NCI-H748 treated with DMSO at 0.1 percent for 48 hours (cell line): ENCODE results near the gene CHD6.

Experiments
- DNase-seq: peaks from one replicate; lab custom pipeline; 2025; lab: John Stamatoyannopoulos, UW

Gene CHD6

DNA sequence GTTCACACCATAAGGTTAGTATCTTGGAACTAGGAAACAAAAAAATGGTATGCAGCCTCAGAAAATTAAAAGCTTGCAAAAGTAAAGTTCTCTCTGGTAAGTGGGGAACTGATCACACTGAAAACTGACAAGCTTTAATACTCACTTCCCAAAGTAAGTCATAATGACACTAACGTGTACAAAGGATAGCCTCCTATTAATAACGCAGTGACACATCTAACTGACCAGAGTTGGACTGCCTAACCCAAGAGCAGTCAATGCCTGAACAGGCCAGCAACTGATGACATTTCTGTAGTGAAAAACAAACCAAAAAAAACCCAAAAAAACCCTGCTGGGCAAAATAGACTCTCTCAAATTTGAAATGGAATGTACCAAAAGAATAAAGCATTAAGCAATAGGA, 30.7 kb downstream of the CHD6 start:
- no peak for DNase-seq

DNA sequence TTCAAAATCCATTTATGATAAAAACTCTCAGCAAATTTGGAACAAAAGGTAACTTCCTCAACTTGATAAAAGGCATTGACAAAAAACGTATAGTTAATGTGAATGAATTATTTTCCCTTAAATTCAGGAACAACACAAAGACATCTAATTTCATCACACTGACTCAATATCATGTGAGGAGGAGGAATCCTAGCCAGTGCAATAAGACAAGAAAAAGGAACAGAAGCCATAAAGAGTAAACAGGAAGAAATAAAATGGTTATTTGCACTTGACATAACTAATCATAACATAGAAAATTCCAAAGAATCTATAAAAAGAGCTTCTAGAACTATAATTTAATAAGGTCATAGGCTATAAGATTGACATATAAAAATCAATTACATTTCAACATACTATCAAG, 31.4 kb downstream of the CHD6 start:
- DNase-seq, result no peak

DNA sequence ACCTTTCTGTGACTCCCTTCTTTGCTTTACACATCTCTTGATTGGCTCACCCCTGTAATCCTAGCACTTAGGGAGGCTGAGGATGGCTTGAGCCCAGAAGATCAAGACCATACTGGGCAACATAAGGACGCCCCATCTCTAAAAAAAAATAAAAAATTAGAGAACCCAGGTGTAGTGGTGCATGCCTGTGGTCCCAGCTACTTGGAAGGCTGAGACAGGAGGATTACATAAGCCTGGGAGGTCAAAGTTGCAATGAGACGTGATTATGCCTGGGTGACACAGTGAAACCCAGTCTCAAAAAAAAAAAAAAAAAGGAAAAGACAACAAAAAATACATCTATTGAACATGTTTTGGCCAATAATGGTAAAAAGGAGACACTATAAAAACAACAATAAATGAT, 37.8 kb downstream of the CHD6 start:
- DNase-seq, result no peak

DNA sequence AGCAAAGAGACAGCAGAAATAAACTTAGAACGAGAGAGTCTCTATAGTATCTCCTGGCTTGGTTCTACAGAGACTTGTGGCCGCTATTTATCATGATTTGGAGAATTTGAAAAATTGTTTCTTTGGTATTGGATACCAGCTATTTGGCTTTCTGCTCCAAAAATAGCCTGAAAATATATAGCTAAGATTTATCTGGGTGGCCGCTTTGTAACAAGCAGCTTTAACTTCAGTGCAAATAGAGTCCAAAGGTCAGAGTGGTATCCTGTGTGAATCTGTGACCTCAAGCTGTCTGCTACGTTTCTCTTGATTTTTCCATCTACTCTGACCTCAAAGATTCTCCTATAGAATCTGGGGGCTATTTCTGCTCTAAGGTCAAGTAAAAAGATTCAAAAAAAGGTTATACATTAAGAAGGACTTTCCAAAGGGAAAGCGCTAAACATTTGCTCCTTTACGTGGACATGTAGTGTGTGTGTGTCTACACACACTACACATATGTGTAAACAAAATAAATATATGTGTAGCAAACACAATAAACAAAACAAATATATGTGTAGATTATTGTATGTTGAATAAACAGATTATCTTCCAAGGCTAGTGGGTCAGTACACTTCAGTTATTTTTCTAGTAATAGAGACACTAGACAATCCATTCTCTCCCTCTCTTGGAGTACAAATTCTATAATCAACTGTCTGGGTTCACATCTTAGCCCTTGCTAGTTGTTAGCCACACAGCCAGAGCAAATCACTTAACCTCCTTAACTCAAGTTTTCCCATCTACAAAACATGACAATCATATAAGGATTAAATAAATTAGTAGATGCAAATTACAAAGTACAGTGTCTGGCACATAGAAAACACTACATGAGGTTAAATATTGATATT, 40.8 kb downstream of the CHD6 start:
- DNase-seq, result no peak

DNA sequence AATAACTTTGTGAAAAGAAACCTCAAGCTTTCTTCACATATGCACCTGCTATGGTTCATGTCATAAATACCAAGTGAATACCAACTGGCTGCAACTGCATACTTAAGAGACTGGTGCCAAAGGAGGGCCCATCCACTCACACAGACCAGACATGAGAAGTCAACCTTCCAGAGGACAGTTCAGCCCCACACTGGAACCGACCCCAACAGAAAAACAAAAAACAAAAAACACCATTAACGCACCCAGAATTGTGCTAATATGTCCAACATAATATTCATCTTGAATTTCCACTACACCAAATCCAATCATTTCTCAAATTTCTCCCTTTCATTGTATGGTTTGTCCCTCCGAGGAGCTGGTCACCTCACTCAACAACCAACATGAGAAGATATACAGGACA, 42.8 kb downstream of the CHD6 start:
- no peak for DNase-seq

DNA sequence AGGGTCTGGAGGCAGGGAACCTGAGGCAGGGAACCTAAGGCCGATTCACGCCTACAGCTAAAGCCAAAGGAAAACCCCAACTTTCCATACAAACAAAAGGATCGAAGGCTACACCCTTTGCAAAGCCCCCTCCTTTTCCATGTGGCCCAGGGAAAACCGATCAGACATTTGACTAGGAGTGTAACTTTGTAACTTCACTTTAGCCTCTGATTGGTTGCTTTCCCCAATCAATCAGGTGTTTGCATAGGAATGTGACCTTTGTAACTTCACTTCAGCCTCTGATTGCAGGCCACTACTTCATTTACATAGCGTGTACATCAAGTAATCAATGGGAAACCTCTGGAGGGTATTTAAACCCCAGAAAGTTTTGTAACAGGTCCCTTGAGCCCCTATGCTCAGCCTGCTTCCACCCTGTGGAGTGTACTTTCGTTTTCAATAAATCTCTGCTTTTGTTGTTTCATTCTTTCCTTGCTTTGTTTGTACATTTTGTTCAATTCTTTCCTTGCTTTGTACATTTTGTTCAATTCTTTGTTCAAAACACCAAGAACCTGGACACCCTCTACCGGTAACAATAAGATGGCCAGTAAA, 43.3 kb downstream of the CHD6 start:
- DNase-seq, result no peak

DNA sequence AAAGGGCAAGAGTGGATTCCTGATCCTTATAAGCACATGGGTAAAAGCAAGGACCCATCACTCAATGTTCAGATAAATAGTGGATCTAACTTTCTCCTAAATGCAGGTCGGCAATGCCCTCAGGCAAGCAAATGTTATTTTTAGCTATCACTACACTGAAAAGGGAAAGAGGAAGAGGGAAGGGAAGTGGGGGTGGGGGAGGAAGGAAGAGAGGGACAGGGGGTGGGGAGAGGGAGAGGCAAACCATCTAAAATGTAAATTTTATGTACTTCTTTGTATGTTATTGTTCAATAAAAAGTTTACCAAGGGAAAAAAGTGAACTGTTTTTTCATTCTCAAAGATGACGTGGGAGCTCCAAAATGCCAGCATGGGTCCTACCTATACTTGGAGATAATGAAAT, 44.2 kb downstream of the CHD6 start:
- no peak for DNase-seq

DNA sequence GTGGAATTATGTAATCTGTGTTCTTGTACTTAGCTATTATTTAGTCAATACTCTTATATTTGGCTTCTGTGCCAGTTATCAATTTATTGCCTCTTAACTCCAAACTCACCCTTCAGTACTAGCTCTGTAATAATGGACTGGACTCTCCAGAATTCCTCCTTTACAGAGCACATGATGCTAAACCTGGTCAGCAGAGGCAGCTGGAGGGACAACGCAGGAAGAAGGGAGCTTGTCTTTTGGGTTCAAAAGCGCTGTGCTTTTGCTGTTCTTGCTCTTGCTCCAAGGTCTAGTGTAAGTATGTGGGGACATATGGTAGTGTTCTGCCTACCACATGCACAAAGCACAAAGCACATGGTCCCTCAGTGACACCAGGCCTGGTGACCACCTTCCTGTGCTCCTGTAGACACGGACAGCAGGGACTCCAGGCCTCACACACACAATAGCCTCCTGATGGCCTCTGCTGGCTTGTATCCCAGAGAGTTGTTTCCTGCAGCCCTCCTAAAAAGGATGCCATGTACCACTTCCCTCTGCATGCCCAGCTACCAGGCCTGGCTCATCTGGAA, 46.1 kb downstream of the CHD6 start:
- no peak for DNase-seq

DNA sequence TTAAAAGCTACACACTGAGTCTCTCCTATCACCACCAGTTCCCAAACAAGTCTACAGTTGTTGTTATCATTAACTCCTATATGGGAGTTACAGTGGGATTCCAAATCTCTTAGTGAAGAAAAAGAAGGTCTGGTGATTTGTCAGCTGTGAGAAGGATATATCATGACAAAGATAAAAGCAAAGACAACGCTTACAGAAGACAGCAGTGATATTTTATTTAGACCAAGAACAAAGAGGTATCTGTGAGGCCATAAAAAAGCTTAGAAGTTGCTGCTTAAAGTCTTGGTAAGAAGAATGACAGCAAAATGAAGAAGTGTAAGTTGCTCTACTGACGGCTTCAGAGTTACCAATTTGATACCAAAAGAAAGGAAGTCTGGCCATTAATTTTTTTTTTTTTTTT, 47.2 kb downstream of the CHD6 start:
- no peak for DNase-seq

DNA sequence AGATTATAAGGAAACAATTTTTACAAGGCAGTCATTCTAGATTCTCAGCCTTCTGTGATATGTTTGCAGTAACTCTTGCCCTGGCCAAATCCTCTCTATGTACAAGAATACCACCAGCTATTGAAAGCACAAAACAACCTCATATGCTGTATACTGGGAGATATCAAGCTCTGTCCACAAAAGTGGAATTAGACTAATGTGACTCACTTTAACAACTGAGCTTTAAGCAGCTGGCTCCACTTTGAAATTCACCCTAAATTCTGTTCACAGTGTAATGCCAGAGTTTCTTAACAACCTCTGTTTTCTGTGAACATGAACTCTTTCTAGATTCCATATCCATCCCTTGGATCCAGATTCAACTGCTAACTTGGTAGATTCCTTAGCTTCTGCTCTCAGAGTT, 47.6 kb downstream of the CHD6 start:
- no peak for DNase-seq

DNA sequence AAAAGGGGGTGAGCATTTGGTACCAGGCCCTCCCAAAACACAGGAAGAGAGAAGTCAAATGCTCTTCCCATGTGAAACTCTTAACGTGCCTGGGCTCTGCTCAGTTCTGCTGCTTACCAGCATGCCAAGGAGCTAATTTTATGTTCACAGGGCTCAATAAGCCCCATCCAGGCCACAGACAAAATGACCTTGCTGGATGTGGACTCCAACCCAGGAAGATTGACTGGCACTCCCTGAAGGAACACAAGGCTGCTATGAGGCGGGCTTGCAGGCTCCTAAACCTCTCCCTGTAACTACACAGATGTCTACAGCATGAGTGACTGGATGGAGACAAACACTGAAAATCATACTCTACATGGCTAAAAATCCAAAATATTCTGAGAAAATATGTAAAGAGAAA, 50.6 kb downstream of the CHD6 start:
- DNase-seq, result no peak

DNA sequence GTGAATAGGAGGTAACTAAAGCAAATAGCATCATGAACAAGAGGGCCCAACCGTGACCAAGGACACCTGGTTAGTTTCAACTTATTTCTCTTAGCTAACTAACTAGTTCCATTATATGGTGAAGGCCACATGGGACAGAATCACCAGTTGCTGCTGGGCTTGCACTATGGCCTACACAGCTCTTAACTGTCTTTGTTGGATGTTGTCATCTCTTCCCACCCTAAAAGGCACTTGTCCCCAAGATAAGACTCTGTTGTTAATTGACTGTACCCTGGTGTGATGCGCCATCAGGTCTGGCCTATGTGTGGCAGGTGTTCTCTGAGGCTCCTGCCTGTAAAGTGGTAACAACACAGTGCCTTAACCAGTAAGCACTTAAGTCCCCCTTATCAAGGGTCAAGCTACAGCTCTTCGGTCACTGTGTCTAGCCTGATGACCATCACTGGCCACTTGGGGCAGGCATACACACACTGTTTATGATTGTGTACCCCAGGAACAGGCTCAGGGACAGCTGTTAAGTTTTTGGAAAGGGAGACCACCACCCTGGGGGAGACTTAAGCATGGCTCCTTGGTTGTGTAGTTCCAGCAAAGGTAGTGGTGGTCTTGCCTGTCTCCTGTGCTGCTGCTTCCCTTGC, 51.2 kb downstream of the CHD6 start:
- DNase-seq, result no peak

DNA sequence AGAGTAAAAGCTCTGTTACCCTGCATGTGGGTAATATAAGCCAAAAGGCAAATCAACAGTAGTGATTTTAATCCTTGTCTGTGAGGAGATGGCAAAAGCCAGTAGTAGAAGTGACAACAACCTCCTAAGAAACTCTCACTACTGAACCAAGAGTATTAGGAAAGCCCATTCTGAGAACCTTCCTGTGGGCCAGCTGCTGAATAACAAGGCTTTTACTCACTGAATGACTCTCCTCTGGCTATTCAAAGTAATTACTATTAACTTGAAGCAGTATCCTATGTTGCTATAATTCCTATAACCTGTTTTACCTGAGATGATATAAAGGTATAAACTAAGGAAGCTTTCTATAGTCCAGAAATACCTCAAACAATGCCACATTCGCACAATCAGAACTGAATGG, 55.1 kb downstream of the CHD6 start:
- DNase-seq, result no peak

DNA sequence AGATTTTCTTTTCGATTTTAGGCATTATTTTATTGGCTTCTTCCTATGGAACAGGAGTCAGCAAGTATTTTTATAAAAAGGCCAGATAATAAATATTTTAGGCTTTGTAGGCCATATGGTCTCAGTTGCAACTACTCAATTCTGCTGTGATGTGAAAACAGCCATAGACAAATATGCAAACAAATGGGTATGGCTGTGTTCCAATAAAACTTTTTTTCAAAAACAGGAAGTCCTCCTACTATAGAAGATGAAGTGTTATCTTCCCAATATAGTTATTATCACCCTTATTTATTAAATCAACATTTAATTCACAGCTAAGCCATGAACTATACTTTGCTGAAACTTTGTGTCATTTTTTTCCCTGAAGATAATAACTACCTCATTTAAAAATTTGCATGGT, 57.2 kb downstream of the CHD6 start:
- DNase-seq, result no peak

DNA sequence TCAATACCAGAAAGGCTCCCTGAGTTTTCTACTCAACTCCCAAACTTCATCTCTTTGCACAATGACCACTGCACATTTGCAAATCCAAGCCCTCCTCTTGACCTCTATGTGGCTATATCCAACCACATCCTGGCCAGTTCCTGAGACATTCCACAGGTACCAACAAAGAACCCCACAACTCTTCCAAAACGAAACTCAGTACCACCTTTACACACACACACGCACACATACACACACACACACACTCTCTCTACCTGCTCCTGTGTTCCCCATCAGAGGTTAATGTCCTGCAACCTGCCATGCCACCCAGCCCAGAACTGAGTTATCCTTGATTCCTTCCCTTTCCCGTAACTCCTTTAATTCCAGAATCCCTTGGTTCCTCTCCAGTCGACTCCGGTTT, 58.5 kb downstream of the CHD6 start:
- DNase-seq, result no peak

DNA sequence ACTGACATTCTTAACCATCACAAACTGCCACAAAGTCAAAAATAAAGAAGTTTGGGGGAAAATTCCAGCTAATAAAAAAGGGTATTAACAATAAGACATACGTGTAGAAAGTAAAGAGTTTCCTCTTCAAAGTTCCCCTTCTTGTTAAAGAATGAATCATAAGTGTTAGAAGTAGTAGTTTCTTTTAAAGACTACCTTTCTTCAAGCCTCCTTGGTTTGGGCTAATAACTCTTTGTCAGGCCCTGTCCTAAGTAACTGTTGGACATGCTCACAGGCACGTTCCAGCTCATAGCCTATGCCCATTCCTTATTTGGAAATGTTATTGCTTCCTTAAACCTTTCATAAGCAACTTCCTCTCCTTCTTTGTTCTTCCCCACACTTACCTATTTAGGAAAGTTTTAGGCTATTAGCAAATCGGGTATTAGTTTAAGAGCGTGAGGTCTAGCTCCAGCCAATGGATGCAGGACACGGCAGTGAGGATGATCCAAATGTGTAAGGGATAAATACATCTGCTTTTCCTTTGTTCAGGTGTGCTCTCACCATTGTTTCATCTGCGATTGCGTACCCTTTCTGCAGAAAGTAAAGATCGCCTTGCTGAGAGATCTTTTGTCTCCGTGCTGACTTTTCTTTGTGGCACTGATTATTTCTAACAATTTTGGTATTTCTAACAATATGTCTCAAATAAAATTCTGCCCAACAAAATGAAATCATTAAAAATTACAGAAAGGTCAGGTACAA, 64.9 kb downstream of the CHD6 start:
- no peak for DNase-seq

DNA sequence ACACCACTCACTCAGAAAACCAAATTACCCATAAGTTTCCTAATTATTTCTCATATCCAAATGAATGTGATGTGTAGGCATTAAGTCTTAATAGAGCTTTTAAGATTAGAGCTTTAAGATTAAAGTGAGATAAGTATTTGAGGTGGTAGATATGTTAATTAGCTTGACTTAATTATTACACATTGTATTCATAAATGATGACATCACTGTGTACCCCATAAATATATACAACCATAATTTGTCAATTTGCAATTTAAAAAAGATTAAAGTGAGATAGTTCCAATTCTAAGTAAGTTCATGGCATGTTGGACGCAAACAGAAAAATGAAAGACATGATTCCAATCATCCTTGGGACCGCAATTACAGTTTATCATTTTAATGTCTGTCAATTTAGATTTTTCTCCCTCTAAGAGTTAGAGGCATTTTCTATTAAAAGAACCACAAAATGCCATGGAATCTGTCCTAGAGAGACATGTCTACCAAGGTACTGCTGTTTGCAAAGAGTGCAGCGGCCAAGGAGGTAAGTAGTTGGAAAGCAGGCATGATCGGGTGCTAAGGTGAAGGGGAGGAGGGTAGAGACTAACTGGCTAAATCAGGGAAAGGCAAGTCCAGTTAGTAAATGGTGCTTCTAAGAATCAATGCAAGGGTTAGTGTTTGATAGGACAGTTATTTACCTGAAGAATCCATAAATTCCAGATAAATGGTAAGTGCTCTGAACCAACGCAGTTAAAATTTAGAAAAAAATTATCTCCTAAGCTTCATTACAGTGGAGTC, 65.7 kb downstream of the CHD6 start:
- DNase-seq, result no peak

DNA sequence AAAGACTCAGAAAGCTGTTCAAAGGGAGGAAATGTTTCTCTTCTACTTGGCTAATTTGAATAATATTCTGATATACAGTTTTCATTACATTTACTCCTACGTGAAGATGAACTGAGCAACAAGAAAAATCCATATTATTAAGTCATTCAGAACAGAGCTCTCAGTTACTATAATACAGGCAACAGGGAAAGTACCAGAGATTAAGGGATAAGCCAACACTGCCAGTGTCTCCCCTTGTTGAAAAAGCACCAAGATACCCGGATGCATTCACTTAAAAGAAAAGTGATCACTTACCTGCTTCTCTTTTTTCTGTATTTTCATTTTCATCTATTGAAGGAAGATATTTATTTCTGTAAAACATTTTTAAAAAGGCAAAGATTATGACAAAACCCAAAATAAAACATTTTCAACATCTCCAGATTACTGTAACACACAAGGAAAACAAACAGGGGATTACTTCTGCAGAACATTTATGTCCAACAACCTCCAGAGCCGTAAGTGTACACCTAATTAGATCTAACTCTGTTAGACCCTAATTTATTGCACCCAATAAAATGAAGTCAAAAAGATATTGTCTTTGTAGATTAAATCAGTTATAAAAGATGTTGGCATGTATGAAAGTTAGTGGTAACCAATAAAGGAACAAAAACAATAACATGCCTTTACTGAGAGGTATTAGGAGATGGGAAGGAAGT, 67.0 kb downstream of the CHD6 start:
- DNase-seq, result no peak

DNA sequence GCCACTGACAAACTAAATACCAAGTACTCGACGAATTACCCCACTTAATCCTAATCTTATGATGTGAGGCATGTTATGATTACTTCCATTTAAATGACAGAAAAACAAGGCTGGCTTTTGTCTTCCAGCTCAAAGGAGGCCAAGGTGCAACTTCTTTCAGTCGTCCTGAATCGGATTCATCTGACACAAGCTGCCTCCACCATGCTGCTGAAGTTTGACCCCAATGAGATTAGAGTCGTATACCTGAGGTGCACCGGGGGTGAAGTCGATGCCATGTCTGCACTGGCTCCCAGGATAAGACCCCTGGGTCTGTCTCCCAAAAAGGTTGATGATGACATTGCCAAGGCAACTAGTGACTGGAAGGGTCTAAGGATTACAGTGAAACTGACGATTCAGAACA, 71.0 kb downstream of the CHD6 start:
- no peak for DNase-seq

DNA sequence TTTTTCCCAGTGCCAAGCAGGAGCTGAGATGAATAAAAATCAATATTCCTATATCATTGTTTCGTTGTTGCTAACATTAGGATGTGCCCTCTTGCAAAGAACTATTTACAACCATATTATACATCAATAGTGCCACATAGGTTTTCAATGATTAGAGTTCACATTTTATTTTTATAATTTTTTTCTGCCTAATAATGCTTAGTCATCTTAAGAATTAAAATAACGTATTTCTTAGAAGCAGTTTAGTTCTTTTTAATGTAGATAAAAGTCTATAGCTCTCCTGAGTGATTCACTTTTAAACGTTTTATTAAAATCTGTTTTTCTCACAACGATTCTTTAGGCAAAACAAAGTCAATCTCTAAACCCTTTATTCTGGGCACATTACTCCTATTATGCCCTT, 71.6 kb downstream of the CHD6 start:
- DNase-seq, result no peak

DNA sequence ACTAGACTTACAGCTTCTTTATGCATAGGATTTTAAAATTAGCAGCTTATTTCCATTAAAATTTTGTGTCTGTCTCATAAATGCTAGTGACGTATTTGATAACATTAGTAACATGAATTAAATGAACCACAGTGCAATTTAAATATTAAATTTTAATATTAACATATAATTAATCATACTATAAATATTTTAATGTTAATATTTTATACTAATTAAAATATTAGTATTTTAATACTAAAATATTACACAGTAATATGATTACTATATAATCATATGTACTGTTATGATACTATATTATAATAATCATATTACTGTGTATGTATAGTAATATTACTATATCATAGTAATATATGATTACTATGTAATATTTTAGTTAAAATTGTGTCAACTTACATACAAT, 73.7 kb downstream of the CHD6 start:
- DNase-seq, result no peak
